ENCODE data around the gene SCN4A. TPM values are rescaled to one million over a fixed set of nuclear protein-coding genes. Genes with fewer than 3 reads are reported as not detected.
A peak's percentile ranks its signal among the peaks of the same experiment; 100 is the strongest.

Gene SCN4A
- total RNA-seq, 2 donors from 2014 or later: 0.07 to 0.27 TPM

GRCh38 chr17:64004218-64004770, 31.6 kb upstream of the SCN4A start:
- intact Hi-C loops (cut with DNase I): no loop called here

DNA sequence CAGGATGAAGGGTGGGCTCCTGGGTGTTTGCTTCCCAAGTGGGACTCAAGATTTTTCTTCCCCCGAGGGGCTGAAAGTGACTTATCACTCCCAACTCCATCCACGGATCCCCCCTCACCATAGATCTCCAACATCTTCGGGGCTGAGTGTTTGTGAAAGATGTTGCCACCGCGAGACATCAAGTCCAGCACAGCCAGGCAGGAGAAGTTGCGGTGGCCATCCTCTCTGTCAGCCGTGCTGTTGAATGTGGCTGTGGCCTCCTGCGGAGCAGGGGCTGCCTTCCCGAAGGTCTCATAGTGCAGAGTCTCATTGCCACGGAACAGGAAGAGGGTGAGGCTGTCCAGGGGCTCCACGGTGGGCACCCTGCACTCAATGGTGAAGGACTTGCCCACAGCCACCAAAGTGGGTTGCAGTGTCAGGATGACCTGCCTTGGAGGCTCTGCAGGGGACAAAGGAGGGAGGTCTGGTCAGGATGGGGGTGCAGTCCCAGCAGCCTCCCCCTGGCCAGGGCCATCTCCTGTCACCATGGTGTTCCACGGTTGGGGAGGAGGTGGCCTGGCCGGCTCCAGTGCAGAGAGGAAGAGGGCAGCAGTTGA, 30.9 kb upstream of the SCN4A start:
- DNase-seq: peak; percentile 12
- peaks cover 5% of the 10 kb centered on the region for H3K27me3 ChIP-seq

More at GRCh38 chr17:64004218-64004770, 31.6 kb upstream of the SCN4A start:
- Histone ChIP-seq H3K27ac (no peak overlapping the region), H3K36me3 (no peaks in the 10 kb centered on the region), H3K4me3 (no peak overlapping the region), H3K9ac (ENCODE audit: low read depth in 2 of 2, low read length in 2 of 2) (no peak overlapping the region), H3K9me3 (no peaks in the 10 kb centered on the region), H3K27me3 (no peaks in the 10 kb centered on the region), H3K4me1 (peaks cover 3% of the 10 kb centered on the region)
- peak; percentile 15 for DNase-seq
- no peak for TF ChIP-seq CTCF (IDR thresholded peaks at IDR 0.05)

DNA sequence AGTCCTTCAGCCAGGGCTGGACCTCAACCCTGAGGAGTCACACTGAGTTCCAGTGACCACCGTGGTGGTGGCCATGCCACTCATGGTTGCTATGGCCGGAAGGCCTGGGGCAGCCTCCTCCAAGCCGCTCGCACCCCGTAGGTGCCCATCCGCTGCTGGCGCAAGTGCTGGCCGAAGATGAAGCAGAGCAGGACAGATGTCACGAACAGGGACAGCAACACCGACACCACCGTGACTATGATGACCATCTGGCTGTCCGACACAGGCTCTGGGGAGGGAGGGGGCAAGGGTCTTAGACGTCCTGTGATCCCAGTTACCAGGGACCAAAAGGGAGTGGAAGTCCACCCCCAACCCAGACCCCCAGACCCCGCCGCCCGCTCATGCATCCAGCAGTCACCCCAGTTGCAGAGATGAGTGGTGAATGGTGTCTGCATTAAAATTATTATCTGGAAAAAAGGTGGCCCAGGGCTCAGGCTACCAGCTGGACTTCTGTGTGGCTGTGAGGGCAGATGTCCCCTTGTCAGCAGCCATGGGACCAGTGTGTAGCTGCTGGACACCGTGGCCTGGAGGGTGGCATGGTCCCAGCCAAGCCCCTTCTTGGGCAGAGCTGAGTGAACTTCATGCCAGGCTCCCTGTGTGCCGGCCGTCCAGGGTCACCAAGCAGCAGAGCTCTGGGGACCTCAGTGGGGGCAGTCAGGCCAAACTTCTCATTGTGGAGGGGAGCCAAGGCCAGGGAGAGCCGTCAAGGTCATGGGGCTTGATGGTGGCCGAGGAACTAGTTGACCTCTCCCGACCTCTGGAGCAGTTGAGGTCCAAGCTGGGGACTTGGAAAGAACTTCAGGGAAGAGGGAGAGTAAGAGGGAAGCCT, 30.2 kb upstream of the SCN4A start:
- no peak overlapping the region for H3K9ac ChIP-seq (ENCODE audit: low read depth in 2 of 2, low read length in 2 of 2)
- H3K27me3 ChIP-seq: peaks cover 5% of the 10 kb centered on the region
- intact Hi-C loops (cut with DNase I): no loop called here
- no peaks in the 10 kb centered on the region for H3K36me3 ChIP-seq
- no peak for TF ChIP-seq CTCF (IDR thresholded peaks at IDR 0.05)
- DNase-seq: peak; percentile 18
- peaks cover under 1% of the 10 kb centered on the region for H3K4me1 ChIP-seq
- H3K9me3 ChIP-seq: no peaks in the 10 kb centered on the region
- no peak overlapping the region for H3K27ac ChIP-seq
- no peak overlapping the region for H3K4me3 ChIP-seq

More for the DNA sequence above, 30.9 kb upstream of the SCN4A start:
- TF ChIP-seq CTCF (IDR thresholded peaks at IDR 0.05): no peak
- H3K27ac ChIP-seq: no peak overlapping the region
- H3K9me3 ChIP-seq: no peaks in the 10 kb centered on the region
- H3K9ac ChIP-seq (ENCODE audit: low read depth in 2 of 2, low read length in 2 of 2): no peak overlapping the region
- H3K4me3 ChIP-seq: no peak overlapping the region
- H3K36me3 ChIP-seq: no peaks in the 10 kb centered on the region
- H3K4me1 ChIP-seq: peaks cover 3% of the 10 kb centered on the region
- intact Hi-C loops (cut with DNase I): no loop called here

- Histone ChIP-seq H3K27me3 (peaks cover 5% of the 10 kb centered on the region), H3K36me3 (no peaks in the 10 kb centered on the region), H3K27ac (no peak overlapping the region), H3K9ac (ENCODE audit: low read depth in 2 of 2, low read length in 2 of 2) (no peak overlapping the region), H3K9me3 (no peaks in the 10 kb centered on the region), H3K4me1 (no peaks in the 10 kb centered on the region), H3K4me3 (no peak overlapping the region)
- no peak for DNase-seq
- intact Hi-C loops (cut with DNase I): no loop called here
- TF ChIP-seq CTCF (IDR thresholded peaks at IDR 0.05): no peak
Observed at GRCh38 chr17:64001763-64002529, 29.2 kb upstream of the SCN4A start.

- Histone ChIP-seq H3K27ac (no peak overlapping the region), H3K36me3 (no peaks in the 10 kb centered on the region), H3K4me1 (no peaks in the 10 kb centered on the region), H3K9me3 (no peaks in the 10 kb centered on the region), H3K4me3 (no peak overlapping the region), H3K27me3 (peaks cover 5% of the 10 kb centered on the region), H3K9ac (ENCODE audit: low read depth in 2 of 2, low read length in 2 of 2) (no peak overlapping the region)
- no peak for TF ChIP-seq CTCF (IDR thresholded peaks at IDR 0.05)
- DNase-seq: no peak
- intact Hi-C loops (cut with DNase I): no loop called here
Observed at GRCh38 chr17:64001091-64001579, 28.4 kb upstream of the SCN4A start.
